Fibroblast of lung (primary cell): Measurements from ENCODE around the gene ACSS1.

Experiments used
- EZH2 ChIP-seq: IDR thresholded peaks from 2 replicates; pipeline ENCODE4 v1.5.1; 2012; ENCODE audit warnings: low read length, control low read depth, mild to moderate bottlenecking; ENCODE audit errors: missing control alignments
- TF ChIP-seq, protein P1 (sequence below), 2 donors: IDR thresholded peaks in 1 of 2; conservative IDR thresholded peaks in 1 of 2; 1 replicate in 1 of 2; 2 replicates in 1 of 2; pipeline ENCODE4 v1.5.1; 2011 to 2012; ENCODE audit warnings: low read length in 2 of 2, control low read depth in 1 of 2, inconsistent platforms in 1 of 2, low read depth in 1 of 2, mild to moderate bottlenecking in 1 of 2

DNA sequence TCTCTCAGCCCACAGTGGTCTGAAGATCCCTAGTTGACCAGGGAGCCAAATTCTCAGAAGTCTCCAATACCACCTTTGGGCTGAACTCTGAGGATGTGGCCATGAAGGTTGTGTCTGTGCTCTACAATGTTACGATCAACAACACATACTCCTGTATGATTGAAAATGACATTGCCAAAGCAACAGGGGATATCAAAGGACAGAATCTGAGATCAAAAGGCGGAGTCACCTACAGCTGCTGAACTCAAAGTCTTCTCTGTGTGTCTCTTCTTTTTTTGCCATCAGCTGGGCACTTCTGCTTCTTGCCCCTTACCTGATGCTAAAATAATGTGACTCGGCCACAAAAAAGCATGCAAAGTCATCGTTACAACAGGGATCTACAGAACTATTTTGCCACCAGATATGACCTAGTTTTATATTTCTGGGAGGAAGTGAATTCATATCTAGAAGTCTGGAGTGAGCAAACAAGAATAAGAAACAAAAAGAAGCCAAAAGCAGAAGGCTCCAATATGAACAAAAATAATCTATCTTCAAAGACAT is 41.7 kb upstream of the ACSS1 start:
- TF ChIP-seq, protein P1, sequence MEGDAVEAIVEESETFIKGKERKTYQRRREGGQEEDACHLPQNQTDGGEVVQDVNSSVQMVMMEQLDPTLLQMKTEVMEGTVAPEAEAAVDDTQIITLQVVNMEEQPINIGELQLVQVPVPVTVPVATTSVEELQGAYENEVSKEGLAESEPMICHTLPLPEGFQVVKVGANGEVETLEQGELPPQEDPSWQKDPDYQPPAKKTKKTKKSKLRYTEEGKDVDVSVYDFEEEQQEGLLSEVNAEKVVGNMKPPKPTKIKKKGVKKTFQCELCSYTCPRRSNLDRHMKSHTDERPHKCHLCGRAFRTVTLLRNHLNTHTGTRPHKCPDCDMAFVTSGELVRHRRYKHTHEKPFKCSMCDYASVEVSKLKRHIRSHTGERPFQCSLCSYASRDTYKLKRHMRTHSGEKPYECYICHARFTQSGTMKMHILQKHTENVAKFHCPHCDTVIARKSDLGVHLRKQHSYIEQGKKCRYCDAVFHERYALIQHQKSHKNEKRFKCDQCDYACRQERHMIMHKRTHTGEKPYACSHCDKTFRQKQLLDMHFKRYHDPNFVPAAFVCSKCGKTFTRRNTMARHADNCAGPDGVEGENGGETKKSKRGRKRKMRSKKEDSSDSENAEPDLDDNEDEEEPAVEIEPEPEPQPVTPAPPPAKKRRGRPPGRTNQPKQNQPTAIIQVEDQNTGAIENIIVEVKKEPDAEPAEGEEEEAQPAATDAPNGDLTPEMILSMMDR (conservative IDR thresholded peaks at IDR 0.05 in 1 of 2, IDR thresholded peaks at IDR 0.05 in 1 of 2; ENCODE audit: low read depth in 1 of 2, low read length in 2 of 2): no peak
- TF ChIP-seq EZH2: no peak
